BE2C (cell line): Measurements from ENCODE around the gene STAB1.

Source experiments
- DNase-seq: peaks from one replicate; pipeline ENCODE4 v3.0.0-alpha.2; 2020
- H3K27me3 ChIP-seq: fragments of 250-450 bp; sonication (Bioruptor Pico); 2 replicates; pipeline ENCODE4 v1.5.1; 2020; ENCODE audit warnings: mild to moderate bottlenecking
- H3K36me3 ChIP-seq: fragments of 250-450 bp; sonication (Bioruptor Pico); 2 replicates; pipeline ENCODE4 v1.5.1; 2020; ENCODE audit warnings: mild to moderate bottlenecking
- H3K4me1 ChIP-seq: fragments of 250-450 bp; sonication (Bioruptor Pico); 2 replicates; pipeline ENCODE4 v1.5.1; 2020
- H3K4me3 ChIP-seq: 2 replicates; pipeline ENCODE4 v1.5.1; 2011; ENCODE audit warnings: low read depth, low read length
- H3K9me3 ChIP-seq: fragments of 250-450 bp; sonication (Bioruptor Pico); 2 replicates; pipeline ENCODE4 v1.5.1; 2020
- TF ChIP-seq, protein P1 (sequence below): IDR thresholded peaks from 2 replicates; pipeline ENCODE4 v1.5.1; 2012; ENCODE audit warnings: mild to moderate bottlenecking, low read depth, low read length

Gene STAB1

GRCh38 chr3:52563984-52564383, 68.8 kb downstream of the STAB1 start:
- Histone ChIP-seq H3K27me3 (no peaks in the 10 kb centered on the region), H3K9me3 (no peaks in the 10 kb centered on the region), H3K4me1 (no peaks in the 10 kb centered on the region), H3K36me3 (no peaks in the 10 kb centered on the region), H3K4me3 (no peak overlapping the region)
- DNase-seq: no peak
- TF ChIP-seq, protein P1, sequence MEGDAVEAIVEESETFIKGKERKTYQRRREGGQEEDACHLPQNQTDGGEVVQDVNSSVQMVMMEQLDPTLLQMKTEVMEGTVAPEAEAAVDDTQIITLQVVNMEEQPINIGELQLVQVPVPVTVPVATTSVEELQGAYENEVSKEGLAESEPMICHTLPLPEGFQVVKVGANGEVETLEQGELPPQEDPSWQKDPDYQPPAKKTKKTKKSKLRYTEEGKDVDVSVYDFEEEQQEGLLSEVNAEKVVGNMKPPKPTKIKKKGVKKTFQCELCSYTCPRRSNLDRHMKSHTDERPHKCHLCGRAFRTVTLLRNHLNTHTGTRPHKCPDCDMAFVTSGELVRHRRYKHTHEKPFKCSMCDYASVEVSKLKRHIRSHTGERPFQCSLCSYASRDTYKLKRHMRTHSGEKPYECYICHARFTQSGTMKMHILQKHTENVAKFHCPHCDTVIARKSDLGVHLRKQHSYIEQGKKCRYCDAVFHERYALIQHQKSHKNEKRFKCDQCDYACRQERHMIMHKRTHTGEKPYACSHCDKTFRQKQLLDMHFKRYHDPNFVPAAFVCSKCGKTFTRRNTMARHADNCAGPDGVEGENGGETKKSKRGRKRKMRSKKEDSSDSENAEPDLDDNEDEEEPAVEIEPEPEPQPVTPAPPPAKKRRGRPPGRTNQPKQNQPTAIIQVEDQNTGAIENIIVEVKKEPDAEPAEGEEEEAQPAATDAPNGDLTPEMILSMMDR: no peak

DNA sequence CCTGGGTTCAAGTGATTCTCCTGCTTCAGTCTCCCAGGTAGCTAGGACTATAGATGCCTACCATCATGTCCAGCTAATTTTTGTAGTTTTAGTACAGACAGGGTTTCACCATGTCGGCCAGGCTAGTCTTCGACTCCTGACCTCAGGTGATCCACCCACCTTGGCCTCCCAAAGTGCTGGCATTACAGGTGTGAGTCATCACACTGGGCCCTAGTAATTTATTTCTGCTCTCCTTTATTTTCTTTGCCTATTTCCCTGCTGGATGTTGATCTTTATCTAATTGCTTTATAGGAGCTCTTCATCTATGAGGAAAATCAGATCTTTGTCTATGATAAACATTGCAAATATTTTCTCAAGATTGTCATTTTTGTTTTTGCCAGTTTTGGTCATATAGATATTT, 72.9 kb downstream of the STAB1 start:
- Histone ChIP-seq H3K4me3 (no peak overlapping the region), H3K36me3 (no peaks in the 10 kb centered on the region), H3K4me1 (no peaks in the 10 kb centered on the region), H3K27me3 (no peaks in the 10 kb centered on the region), H3K9me3 (no peaks in the 10 kb centered on the region)
- TF ChIP-seq, protein P1: no peak
- no peak for DNase-seq

GRCh38 chr3:52570076-52570475, 74.9 kb downstream of the STAB1 start:
- no peak overlapping the region for H3K4me3 ChIP-seq
- H3K4me1 ChIP-seq: no peaks in the 10 kb centered on the region
- no peaks in the 10 kb centered on the region for H3K9me3 ChIP-seq
- no peaks in the 10 kb centered on the region for H3K27me3 ChIP-seq
- TF ChIP-seq, protein P1: no peak
- no peak for DNase-seq
- no peaks in the 10 kb centered on the region for H3K36me3 ChIP-seq

GRCh38 chr3:52572221-52572620, 77.1 kb downstream of the STAB1 start:
- H3K27me3 ChIP-seq: no peaks in the 10 kb centered on the region
- no peak overlapping the region for H3K4me3 ChIP-seq
- no peaks in the 10 kb centered on the region; the same call in 1 of the 2 replicates for H3K36me3 ChIP-seq
- H3K9me3 ChIP-seq: no peaks in the 10 kb centered on the region
- TF ChIP-seq, protein P1: no peak
- H3K4me1 ChIP-seq: no peaks in the 10 kb centered on the region
- DNase-seq: no peak
